Measurements from ENCODE around the gene MIAT.
"Not testable (repeated sequence)": the region's sequence is repeated elsewhere in the genome, so short reads cannot be mapped to it uniquely, and the experiment has no call there.

The MIAT gene
- 61.3 to 563 reads per million in 2 experiments for total RNA-seq

DNA sequence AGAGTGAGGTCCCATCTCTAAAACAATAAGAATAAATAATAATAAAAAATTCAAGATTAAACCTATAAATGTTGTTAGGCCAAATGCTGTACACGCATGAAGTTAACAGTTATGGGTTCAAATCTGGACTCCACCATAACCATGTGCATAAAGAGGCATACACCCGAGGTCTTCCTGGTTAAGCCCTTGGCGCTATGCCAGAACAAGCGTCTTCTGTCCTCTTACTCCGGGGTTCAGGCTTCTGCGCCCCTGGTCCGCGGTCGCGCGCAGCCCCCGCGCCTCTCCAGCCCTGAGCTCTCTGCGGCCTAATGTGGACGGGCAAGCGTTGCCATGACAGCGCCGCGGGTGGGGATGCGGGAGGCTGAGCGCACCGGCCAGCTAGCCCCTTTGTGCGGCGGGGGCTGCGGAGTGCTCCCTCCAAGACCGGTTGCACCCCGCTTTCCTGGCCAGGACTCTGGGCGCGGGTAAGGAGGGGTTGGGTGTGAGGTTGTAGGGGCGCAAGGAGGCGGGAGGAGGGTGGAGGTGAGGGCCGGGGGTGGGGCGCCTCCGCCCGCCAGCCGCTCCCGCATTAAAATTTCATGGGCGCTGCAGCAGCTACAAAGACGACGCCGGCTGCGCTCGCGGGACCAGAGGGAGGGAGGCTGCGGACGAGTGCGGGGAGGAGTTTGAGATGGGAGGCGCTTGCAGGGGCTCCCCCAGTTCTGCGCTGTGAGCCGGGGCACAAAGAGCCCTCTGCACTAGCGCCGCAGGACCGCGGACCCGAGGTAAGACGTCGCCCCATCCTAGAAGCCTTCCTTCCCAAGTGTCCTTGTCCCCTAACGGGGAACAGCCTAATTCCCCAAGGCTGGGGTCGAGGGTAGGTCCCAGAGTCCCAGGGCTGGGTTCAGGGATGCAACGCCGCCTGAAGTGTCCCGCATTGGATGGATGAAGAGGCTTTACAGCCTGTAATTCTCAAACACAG is at the start of gene MIAT:
TSS of gene MIAT (plus strand) at position 698 of the 961 bp plus-strand sequence.
- DNase-seq (ENCODE audit: low read depth): peak; percentile 53

DNA sequence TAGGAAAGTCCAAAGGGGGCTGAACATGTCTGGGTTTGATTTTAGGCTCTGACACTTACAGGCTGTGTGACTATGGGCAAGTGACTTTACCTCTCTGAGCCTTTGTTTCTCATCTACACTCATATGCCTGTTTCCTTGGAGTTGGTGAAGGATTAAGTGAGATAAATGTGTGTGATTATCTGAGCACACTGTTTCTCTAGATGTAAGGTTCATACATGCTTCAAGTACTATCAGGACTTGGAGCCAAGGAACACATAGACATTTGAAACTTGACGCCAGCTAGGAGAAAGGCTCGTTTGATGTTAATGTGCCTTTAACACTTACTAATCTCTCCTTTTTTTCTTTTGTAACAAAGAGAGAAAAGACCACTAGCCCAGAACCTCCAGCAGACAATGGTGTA is 49.3 kb upstream of the MIAT start:
- no peak for DNase-seq (ENCODE audit: low read depth)

DNA sequence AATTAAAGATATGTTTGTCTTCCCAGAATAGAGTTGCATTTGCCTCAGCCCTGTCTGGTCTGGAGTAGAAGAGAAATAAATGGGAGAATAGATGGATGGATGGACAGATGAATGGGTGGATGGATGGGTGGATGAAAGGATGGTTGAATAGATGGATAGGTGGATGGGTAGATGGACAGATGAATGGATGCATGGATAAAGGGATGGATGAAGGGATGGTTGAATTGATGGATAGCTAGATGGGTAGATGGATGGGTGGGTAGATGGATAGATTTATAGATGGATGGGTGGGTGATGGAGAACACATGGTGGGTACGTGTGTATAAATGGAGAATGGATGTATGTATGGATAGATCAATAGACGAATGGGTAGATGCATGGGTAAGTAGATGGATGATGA is 48.1 kb upstream of the MIAT start:
- DNase-seq (ENCODE audit: low read depth): no peak

DNA sequence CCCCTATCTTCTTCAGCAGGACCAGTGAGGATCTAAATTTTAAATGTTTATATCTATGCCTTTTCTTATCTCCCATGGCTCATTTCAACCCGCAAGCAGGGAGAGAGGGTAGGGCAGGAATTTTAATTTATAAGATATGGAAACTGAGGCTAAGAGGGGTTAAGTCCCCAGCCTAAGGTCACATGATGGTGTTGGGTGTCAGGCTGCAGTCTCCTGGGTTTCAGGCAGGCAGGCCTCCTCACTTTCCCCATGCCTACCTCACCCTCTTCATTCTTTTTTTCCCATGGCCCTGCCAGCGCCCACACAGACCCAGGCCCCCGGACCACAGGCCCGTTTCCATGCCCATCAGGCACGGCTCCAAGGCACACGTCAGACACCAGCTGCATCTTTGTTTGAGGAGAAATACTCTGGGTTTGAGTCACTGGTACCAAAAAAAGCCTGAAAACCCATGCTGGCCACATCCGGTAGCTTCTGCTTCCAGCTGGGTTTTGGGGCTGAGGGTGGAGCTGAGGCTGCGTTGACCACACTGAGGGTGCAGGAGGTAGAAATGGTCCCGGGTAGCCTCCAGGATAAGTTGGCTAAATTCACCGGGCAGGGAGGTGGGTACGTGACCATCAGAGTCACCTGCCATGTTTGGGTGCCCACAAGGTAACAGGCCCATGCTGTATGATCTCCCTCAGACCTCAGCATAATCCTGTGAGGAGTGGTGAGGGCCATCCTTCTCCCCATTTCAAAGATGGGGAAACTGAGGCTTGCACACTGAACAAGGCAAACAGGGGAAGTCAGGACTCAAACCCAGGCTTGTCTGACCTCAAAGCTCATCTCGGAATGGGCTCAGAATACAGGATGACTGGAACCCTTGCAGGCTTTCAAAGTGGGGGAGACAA is 47.1 kb upstream of the MIAT start:
- no peak for DNase-seq (ENCODE audit: low read depth)

DNA sequence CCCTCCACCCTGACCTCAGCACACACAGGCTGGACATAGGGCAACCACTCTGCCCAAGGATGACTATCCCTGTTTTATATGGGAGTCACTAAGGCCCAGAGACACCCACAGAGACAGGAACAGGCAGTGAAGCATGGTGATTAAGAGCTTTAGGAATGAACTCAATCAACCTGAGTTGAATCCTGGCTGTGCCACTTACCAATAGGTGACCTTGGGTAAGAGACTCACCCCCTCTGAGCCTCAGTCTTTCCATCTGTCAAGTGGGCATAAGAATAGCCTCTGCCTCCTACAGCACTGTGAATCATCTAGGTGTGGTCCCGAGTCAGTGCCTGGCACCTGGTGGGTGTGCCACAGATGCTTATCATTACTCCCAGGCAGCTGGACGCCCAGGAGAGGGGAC is 46.4 kb upstream of the MIAT start:
- no peak for DNase-seq (ENCODE audit: low read depth)

DNA sequence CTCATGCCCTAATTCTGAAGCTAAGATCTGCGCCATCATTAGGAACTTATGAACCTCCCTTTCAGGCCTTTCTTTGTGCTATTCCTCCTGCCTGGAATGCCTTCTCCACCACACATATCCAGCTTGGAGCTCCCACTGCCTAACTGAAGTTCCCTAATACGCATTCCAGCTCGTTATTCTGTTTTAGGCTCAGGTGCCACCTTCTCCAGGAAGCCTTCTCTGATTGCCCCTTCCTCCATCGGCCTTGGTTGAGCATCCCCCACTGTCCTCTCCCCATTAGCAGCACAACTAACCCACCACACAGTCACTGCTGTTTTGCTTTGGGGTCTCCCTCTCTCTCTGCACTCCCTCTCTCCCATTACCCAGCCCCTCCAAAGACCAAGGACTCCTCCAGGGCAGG is 44.7 kb upstream of the MIAT start:
- DNase-seq (ENCODE audit: low read depth): no peak

DNA sequence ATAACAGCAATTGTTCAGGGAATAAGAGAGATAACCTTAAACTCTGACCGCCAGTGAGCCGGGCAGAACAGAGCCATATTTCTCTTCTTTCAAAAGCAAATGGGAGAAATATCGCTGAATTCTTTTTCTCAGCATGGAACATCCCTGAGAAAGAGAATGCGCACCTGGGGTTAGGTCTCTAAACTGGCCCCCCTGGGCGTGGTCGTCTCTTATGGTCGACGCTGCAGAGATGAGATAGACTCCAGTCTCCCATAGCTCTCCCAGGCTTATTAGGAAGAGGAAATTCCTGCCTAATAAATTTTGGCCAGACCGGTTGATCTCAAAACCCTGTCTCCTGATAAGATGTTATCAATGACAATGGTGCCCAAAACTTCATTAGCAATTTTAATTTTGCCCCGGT is 43.6 kb upstream of the MIAT start:
- DNase-seq (ENCODE audit: low read depth): not testable (repeated sequence)

DNA sequence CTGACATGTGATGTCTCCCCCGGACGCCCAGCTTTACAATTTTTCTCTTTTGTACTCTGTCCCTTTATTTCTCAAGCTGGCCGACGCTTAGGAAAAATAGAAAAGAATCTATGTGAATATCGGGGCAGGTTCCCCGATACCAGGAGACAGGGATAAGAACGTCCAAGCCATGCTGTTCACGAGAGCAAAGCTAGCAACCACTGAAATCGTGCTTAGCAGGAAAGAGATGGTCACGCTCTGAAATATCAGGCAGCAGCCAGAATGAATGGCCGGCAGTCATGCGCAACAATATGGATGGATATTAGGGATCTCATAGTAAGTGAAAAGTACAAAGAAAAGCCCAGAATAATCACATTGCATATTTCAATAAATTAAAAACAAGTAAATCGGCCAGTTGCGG is 43.1 kb upstream of the MIAT start:
- DNase-seq (ENCODE audit: low read depth): no peak

DNA sequence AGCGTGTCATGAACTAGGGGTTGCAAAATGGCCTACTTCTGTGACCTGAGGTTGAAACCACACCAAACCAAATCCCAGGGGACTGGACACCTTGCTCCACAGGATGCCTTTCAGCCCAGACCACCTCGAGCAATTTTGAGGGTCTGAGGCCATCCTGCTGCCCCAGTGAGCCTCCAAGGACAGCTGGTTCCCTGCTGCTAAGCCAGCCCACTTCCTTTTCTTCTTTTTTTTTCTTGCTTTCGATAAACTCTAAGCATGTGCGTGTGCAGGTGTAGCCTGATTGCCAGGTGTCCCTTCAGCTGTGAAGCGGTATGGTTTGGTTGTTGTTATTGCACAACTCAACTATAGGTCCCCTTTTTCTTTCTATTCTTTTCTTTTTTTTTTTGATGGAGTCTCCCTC is 42.2 kb upstream of the MIAT start:
- DNase-seq (ENCODE audit: low read depth): no peak

DNA sequence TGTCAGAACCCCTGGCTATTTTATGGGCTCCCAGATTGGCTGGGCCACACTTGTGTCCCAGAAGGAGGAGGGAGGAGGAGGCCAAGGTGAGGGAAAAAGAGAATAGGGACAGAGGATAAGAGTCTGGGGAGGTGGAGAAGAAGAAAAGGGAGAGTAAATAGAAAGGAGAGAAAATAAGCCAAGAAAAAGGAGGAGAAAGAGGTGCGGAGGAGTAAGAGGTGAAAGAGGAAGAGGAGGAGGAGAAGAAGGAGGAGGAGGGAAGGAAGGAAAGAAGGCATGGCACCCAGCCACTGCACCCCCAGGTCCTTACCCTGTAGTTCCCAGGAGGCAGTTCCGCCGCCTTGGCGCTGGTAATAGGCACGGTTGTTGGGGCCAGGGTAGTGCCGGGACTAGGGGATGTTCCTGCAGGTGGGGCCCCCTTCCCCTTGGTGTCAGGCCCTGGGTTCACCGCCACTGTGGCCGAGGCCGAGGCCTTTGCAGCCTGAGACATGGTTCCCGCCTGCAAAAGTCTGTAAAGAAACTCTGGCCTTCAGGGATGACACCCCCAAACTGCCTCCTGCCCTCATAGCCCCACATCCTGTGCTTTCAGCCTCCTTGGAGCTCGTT is 41.5 kb upstream of the MIAT start:
- no peak for DNase-seq (ENCODE audit: low read depth)

DNA sequence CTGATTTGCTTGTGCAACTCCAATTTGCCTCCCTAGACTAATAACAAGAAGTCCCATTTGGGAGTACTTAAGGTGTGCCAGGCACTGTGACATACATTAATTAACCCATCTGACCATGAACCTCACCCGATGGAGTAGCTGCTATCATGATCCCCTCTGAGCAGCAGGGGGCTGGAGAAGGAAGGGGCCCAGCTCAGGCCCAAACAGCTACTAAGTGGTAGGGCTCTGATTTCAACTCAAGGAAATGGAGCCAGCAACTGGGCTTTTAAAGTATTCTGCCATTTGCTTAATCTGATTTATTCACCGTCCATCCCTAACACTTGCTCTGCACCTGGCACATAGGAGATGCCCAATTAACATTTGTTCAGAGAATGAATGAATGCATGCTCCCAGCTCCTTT is 40.7 kb upstream of the MIAT start:
- no peak for DNase-seq (ENCODE audit: low read depth)

DNA sequence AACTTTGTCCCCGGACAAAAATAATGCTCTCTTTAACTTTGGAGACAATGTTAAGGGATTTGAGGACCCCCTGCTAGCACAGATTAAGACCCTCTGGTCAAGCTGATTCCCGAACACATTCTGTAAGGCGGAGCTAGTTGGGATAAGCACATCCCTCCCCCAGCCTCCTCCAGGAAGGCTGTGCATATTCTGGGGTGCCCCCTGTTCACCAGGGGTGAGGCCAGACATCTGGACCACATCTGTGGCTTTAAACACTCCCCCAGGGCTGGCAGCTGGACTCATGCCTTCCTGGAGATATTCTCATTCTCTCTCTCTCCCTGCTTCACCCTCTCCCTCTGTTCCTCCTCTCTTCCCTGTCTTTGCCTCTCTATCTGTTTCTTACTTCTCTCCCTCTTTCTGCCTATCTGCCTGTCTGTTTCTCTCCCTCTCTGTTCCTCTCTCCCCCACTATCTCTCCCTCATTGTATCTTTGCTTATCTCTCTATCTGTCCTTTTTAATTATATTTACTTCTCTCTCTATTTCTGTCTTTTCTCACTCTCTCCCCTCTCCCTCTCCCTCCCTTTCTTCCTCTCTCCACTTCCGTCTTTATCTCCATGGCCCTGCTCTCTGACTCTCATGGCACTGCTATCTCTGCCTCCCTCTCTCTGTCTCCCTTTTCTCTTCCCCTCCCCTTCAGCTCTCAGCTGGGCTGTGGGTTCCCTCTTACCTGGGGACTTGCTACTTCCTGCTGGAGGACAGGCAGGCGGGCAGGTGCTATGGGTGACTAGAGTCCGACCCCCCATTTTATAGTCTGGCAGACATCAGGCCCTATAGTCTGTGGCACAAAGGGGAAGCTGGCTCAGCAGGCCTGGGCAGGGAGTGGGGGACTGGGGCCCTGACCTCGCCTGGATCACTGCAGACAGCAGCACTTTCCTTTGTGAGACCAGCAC is 39.9 kb upstream of the MIAT start, which contains the start of gene CRYBB1:
TSS of gene CRYBB1 (minus strand) at position 757 of the 929 bp plus-strand sequence. CDS start 1,708 bp downstream, outside the sequence.
- no peak for DNase-seq (ENCODE audit: low read depth)

DNA sequence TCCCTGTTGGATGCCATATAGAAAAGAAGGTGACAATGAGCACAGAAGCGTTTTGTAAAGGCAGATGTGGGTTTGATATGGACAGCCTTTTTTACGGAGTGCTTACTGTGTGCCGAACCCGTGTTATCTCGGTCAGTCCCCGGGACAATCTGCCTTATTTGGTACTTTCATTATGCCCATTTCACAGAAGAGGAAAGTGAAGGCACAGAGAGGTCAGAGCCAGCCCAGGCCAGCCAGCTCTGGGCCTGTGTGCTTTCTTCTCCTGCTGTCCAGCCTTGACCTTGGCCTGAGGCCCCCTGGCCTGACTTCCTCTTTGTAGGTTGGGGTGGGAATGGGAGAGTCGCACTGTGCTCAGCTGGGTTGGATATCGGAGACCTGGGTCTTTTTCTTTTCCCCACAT is 38.9 kb upstream of the MIAT start:
- DNase-seq (ENCODE audit: low read depth): no peak

DNA sequence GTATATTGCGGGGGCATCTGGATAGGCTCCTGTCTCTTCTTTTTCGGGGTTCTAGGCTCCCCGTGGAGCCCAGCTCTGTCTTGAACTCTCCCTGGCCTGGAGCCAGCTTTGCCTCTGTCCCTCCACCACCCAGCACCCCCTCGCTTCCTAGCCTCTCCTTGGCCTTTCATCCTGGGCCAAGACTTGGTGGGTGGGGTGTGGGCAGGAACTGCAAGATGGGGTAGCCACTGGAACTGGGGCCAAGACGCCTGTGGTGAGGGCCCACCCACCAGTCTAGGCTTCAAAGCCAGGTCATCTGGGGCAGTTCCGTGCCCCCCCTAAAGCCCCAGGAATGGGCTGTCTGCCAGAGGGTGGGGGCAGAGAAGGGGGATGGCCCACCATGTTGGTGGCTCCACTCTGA is 37.9 kb upstream of the MIAT start:
- DNase-seq (ENCODE audit: low read depth): no peak

DNA sequence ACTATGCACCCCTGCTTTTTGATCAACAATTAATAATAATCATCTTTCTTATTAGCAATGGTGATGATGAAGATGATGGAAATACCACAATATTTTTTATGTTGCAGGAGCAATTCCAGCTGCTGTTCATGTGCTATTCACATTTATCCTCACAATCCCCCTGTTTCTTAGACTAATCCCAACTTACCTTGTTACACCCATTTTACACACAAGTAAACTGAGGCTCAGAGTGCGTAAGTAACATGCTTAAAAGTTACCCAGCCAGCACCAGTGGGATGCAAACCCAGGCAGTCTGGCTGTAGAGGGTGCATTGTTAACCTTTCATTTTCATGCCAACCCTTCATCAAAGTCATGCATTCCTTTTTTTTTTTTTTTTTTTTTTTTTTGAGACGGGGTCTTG is 37.2 kb upstream of the MIAT start:
- no peak for DNase-seq (ENCODE audit: low read depth)

DNA sequence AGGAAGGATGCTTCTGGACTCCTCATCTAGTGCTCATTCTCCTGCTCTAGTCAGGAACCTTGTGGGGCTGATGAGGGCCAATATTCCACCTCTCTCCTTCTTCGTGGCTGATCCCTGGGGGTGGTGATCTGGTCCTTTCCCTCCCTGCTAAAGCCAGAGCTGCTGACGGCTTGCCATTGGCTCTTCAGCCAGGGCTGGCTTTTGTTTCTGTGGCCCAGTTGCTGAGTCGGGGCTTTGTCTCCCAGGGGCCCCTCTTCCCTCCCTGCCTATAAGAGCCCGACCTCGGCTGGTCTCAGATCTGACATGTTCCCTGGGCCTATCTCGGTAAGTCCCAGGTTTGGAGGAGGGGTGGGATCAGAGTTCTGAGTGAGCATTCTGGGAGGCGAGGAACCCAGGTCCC is 35.7 kb upstream of the MIAT start, which contains the start of gene CRYBA4:
TSS of gene CRYBA4 (plus strand) at position 301 of the 400 bp plus-strand sequence. CDS start 634 bp downstream, outside the sequence.
- no peak for DNase-seq (ENCODE audit: low read depth)

DNA sequence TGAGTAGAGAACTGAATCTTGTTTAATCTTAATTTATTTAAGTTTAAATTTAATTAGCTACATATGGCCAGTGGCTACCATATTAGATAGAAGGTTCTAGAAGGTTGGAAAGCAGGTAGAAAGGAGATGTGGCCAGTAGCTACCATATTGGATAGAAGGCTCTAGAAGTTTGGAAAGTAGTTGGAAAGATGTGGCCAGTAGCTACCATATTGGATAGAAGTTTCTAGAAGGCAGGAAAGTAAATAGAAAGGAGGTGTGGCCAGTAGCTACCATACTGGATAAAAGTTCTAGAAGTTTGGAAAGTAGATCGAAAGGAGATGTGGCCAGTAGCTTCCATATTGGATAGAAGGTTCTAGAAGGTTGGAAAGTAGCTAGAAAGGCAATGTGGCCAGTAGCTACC is 33.4 kb upstream of the MIAT start:
- no peak for DNase-seq (ENCODE audit: low read depth)

DNA sequence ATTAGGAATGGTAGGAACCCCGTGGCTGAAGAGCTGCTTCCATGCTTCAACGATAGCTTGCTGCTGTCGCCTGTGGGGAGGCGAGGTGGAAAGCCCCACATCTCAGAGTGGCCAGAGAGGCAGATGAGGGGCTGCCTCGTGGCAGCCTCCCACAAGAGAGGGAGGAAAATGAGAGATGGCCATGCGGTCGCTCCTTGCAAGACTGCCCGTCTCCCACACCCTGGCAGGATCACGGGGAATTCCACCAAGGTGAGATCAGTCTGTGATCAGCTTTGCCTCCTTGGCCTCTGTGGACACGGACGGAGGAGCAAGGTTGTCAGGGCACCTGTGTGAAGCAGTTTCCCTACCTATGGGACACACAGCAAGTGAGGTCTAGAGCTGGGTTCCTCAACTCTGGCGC is 32.6 kb upstream of the MIAT start:
- DNase-seq (ENCODE audit: low read depth): no peak

DNA sequence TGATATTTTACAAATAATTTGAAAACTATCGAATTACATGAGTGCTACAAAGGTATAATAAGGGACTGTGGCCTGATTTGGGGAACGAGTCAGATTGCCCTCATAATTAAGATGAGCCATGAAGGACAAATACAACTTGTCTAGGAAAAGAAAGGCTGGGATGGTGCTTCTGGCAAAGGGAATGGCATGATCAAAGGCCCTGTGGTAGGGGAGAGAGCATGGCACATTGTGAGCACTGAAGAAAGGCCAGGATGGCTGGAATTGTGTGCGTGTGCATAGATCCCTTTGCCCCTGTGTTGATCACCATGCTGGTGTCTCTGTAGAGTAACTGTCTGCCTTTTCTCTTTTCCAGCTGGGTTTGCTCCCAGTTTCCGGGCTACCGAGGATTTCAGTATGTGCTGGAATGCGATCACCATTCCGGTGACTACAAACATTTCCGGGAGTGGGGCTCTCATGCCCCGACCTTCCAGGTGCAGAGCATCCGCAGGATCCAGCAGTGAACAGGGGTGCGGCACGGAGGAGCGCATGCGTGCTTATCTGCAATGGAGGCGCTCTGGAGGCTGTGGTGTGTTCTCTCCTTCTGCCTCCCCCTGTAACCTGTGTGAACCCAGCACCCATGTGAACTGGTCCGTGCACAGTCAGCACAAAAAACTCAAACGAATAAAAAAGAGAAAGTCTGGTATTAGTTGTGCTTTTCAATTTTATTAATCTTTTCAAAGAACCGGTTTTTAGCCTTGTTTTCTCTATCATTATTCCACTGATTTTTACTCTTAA is 27.2 kb upstream of the MIAT start:
- DNase-seq (ENCODE audit: low read depth): no peak

DNA sequence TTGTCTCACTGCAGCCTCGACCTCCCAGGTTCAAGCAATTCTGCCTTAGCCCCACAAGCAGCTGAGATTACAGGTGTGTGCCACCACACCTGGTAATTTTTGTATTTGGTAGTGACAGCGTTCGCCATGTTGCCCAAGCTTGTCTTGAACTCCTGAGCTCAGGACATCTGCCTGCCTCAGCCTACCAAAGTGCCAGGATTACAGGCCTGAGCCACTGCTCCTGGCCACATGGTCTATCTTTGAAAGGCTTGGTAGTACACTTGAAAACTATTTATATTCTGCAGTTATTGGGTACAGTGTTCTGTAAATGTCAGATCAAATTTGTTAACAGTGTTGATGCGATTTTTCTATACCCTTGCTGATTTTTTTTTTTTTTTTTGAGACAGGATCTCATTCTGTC is 26.1 kb upstream of the MIAT start:
- DNase-seq (ENCODE audit: low read depth): no peak

Measured in T follicular helper cell (primary cell).